Measurements from ENCODE around the gene FBXO21. TPM values are rescaled to one million over a fixed set of nuclear protein-coding genes. Genes with fewer than 3 reads are reported as not detected.

The FBXO21 gene
- total RNA-seq, 1 experiment from 2014 or later = 37.8 TPM

- intact Hi-C loops (cut with micrococcal nuclease; ENCODE audit: unreplicated experiment) (loop anchor here (5.0 kb wide), 2 partner anchors 377 to 647 kb away; no protein-coding TSS in a partner anchor), in situ Hi-C loops (cut with HindIII; ENCODE audit: low pct_unique_long_range_greater_than_20kb, low sequenced_read_pairs) (no loop called here)
- CTCF ChIA-PET = interaction anchor here (0.6 to 1.2 kb wide), 2 partner anchors 21 to 627 kb away, joined by 3 to 5 read pairs; no protein-coding TSS in a partner anchor
- ATAC-seq (no peak), DNase-seq (ENCODE audit: low read depth, low spot score) (no peak)
- Histone ChIP-seq H3K36me3 (ENCODE audit: control insufficient read depth, insufficient read depth, low read length) (no peaks in the 10 kb centered on the region), H3K4me3 (ENCODE audit: low read depth in 2 of 2, low read length in 2 of 2) (no peak overlapping the region), H3K4me1 (ENCODE audit: control insufficient read depth, insufficient read depth, low read length) (no peaks in the 10 kb centered on the region), H3K27me3 (ENCODE audit: control insufficient read depth, insufficient read depth, low read length) (peaks cover 3% of the 10 kb centered on the region; the same call in 1 of the 2 replicates), H3K9me3 (ENCODE audit: control insufficient read depth, insufficient read depth, low read depth, low read length) (no peaks in the 10 kb centered on the region), H3K27ac (ENCODE audit: low read length) (no peak overlapping the region)
- TF ChIP-seq SIN3A (IDR thresholded peaks at IDR 0.05; ENCODE audit: borderline replicate concordance, insufficient read depth, low read depth, low read length) = no peak
- TF ChIP-seq, protein P1, sequence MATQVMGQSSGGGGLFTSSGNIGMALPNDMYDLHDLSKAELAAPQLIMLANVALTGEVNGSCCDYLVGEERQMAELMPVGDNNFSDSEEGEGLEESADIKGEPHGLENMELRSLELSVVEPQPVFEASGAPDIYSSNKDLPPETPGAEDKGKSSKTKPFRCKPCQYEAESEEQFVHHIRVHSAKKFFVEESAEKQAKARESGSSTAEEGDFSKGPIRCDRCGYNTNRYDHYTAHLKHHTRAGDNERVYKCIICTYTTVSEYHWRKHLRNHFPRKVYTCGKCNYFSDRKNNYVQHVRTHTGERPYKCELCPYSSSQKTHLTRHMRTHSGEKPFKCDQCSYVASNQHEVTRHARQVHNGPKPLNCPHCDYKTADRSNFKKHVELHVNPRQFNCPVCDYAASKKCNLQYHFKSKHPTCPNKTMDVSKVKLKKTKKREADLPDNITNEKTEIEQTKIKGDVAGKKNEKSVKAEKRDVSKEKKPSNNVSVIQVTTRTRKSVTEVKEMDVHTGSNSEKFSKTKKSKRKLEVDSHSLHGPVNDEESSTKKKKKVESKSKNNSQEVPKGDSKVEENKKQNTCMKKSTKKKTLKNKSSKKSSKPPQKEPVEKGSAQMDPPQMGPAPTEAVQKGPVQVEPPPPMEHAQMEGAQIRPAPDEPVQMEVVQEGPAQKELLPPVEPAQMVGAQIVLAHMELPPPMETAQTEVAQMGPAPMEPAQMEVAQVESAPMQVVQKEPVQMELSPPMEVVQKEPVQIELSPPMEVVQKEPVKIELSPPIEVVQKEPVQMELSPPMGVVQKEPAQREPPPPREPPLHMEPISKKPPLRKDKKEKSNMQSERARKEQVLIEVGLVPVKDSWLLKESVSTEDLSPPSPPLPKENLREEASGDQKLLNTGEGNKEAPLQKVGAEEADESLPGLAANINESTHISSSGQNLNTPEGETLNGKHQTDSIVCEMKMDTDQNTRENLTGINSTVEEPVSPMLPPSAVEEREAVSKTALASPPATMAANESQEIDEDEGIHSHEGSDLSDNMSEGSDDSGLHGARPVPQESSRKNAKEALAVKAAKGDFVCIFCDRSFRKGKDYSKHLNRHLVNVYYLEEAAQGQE (IDR thresholded peaks at IDR 0.05; ENCODE audit: insufficient read depth in 1 of 2, low read depth in 2 of 2, low read length in 1 of 2) = no peak
- POLR2A ChIA-PET = interaction anchor here (0.6 kb wide), 1 partner anchor 29 kb away, joined by 4 read pairs; no protein-coding TSS in a partner anchor
- BruUV-seq (replicated peaks) = no TSS peak
These were observed 20.1 kb upstream of the FBXO21 start for GRCh38 chr12:117210266-117210918.

- Histone ChIP-seq H3K27me3 (ENCODE audit: control insufficient read depth, insufficient read depth, low read length) (no peaks in the 10 kb centered on the region), H3K36me3 (ENCODE audit: control insufficient read depth, insufficient read depth, low read length) (no peaks in the 10 kb centered on the region), H3K4me3 (ENCODE audit: low read depth in 2 of 2, low read length in 2 of 2) (no peak overlapping the region), H3K9me3 (ENCODE audit: control insufficient read depth, insufficient read depth, low read depth, low read length) (no peaks in the 10 kb centered on the region), H3K4me1 (ENCODE audit: control insufficient read depth, insufficient read depth, low read length) (no peaks in the 10 kb centered on the region), H3K27ac (ENCODE audit: low read length) (no peak overlapping the region)
- in situ Hi-C loops (cut with HindIII; ENCODE audit: low pct_unique_long_range_greater_than_20kb, low sequenced_read_pairs) (no loop called here), intact Hi-C loops (cut with micrococcal nuclease; ENCODE audit: unreplicated experiment) (loop anchor here (5.0 kb wide), 2 partner anchors 378 to 648 kb away; no protein-coding TSS in a partner anchor)
- no peak for DNase-seq (ENCODE audit: low read depth, low spot score)
- TF ChIP-seq, protein P2, sequence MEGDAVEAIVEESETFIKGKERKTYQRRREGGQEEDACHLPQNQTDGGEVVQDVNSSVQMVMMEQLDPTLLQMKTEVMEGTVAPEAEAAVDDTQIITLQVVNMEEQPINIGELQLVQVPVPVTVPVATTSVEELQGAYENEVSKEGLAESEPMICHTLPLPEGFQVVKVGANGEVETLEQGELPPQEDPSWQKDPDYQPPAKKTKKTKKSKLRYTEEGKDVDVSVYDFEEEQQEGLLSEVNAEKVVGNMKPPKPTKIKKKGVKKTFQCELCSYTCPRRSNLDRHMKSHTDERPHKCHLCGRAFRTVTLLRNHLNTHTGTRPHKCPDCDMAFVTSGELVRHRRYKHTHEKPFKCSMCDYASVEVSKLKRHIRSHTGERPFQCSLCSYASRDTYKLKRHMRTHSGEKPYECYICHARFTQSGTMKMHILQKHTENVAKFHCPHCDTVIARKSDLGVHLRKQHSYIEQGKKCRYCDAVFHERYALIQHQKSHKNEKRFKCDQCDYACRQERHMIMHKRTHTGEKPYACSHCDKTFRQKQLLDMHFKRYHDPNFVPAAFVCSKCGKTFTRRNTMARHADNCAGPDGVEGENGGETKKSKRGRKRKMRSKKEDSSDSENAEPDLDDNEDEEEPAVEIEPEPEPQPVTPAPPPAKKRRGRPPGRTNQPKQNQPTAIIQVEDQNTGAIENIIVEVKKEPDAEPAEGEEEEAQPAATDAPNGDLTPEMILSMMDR (IDR thresholded peaks at IDR 0.05) = no peak
- TF ChIP-seq POLR2AphosphoS5 (IDR thresholded peaks at IDR 0.05; ENCODE audit: low read depth, low read length) (no peak), SIN3A (IDR thresholded peaks at IDR 0.05; ENCODE audit: borderline replicate concordance, insufficient read depth, low read depth, low read length) (no peak), TCF7L2 (IDR thresholded peaks at IDR 0.05; ENCODE audit: low read depth, low read length) (no peak)
- TF ChIP-seq, protein P1 (IDR thresholded peaks at IDR 0.05; ENCODE audit: insufficient read depth in 1 of 2, low read depth in 2 of 2, low read length in 1 of 2) = no peak
- POLR2A ChIA-PET = no interaction called here
- no TSS peak for BruUV-seq (replicated peaks)
- CTCF ChIA-PET = no interaction called here
- no peak for ATAC-seq
These were observed 19.4 kb upstream of the FBXO21 start for GRCh38 chr12:117209626-117210025.
